Heart left ventricle (tissue), 16 donors: Measurements from ENCODE around the gene ARHGAP23. TPM values are rescaled to one million over a fixed set of nuclear protein-coding genes. Genes with fewer than 3 reads are reported as not detected.

Experiments
- ATAC-seq, 4 donors: fragments of 200-7000 bp; cut with Tn5 transposase; one replicate each; pipeline ENCODE4 v1.9.1; 2020 to 2022; ENCODE audit warnings: moderate library complexity in 4 of 4, mild to moderate bottlenecking in 3 of 4, moderate number of reproducible peaks in 1 of 4
- DNase-seq, 5 donors: peaks; one replicate each; pipeline ENCODE4 v3.0.0-alpha.2; 2020
- H3K27ac ChIP-seq, 12 donors: fragments of 200-600 bp; sonication (generic) in 4 of 12; one replicate each; pipeline versions ENCODE4 v1.5.0 to v1.8.0; 2016 to 2022; ENCODE audit warnings: mild to moderate bottlenecking in 2 of 12
- H3K27me3 ChIP-seq, 9 donors: fragments of 200-600 bp; sonication (generic) in 2 of 9; one replicate each; pipeline versions ENCODE4 v1.5.1 to v1.8.0; 2016 to 2022; ENCODE audit warnings: mild to moderate bottlenecking in 3 of 9
- H3K36me3 ChIP-seq, 9 donors: fragments of 200-600 bp; sonication (generic) in 2 of 9; one replicate each; pipeline versions ENCODE4 v1.5.0 to v1.8.0; 2018 to 2022; ENCODE audit warnings: mild to moderate bottlenecking in 2 of 9
- H3K4me1 ChIP-seq, 12 donors: fragments of 200-600 bp; sonication (generic) in 4 of 12; one replicate each; pipeline versions ENCODE4 v1.5.0 to v1.8.0; 2016 to 2022; ENCODE audit warnings: mild to moderate bottlenecking in 3 of 12
- H3K4me3 ChIP-seq, 12 donors: fragments of 200-600 bp; sonication (generic) in 4 of 12; one replicate each; pipeline versions ENCODE4 v1.5.0 to v1.8.0; 2017 to 2022; ENCODE audit warnings: mild to moderate bottlenecking in 9 of 12, moderate library complexity in 4 of 12
- H3K9me3 ChIP-seq, 12 donors: fragments of 200-600 bp; sonication (generic) in 4 of 12; one replicate each; pipeline versions ENCODE4 v1.5.0 to v1.8.0; 2016 to 2022; ENCODE audit warnings: mild to moderate bottlenecking in 1 of 12
- CTCF ChIP-seq, 12 donors: fragments of 200-600 bp; sonication (generic) in 4 of 12; IDR thresholded peaks; one replicate each; pipeline versions ENCODE4 v1.5.0 to v1.8.0; 2018 to 2022; ENCODE audit warnings: antibody characterized with exemption in 12 of 12, mild to moderate bottlenecking in 5 of 12
- POLR2A ChIP-seq, 2 donors: fragments of 450-650 bp; IDR thresholded peaks; one replicate each; pipeline ENCODE4 v1.6.1; 2017; ENCODE audit warnings: antibody characterized with exemption in 2 of 2, mild to moderate bottlenecking in 2 of 2, moderate library complexity in 2 of 2
- WGBS, 4 donors: extraction: QIAGEN DNeasy Blood & Tissue Kit in 2 of 4; methylation state at CpG; one replicate each; pipeline versions ENCODE4 v1.1.5 to v1.1.7; 2013 to 2018; 5-methylcytosine and 5-hydroxymethylcytosine counted together
- intact Hi-C, 10 donors: fragments of 100-400 bp; cut with DNase I; formaldehyde crosslinking; loops; one replicate each; pipeline versions ENCODE4 v1.11.1 to v1.14.2; 2022
- long read RNA-seq, 3 donors: library from polyadenylated mRNA; unstranded; transcript quantifications; one replicate each; pipeline ENCODE4 v2.0.0, GENCODE V29; 2020 to 2021
- polyA plus RNA-seq, 2 donors: library from polyadenylated mRNA; stranded (reverse); fragments of 200-250 nt; gene quantifications; one replicate each; pipeline ENCODE4 v1.2.3, GENCODE V29; 2013
- total RNA-seq, 9 donors: library from RNA; depleted of rRNA in 2 of 9; stranded (reverse); fragments of >200 nt in 2 of 9; fragmentation: NEBNext Ultra II Directional in 3 of 9; extraction: Animal tissue kit (Norgen Biotek cat#: 25700) in 3 of 9; gene quantifications; one replicate each; pipeline versions ENCODE4 v1.1.0 to v1.2.4, GENCODE V29; 2016 to 2023
- donor health status: ischemic (EF 13 %, LVEDD 7.1; RV severe dilation, severe dysfunction).
- donor health status: healthy with polysubstance abuse.
- donor health status: DM: no; HTN: yes; CAD: no.
- donor health status: DM: no; HTN: no; CAD: no.
- donor health status: ischemic (EF 25% LVEDD 6.9; RV normal size, moderate dysfunction).
- donor health status: ischemic (EF 25% LVEDD 5.7; RV mildly dilated, moderate dysfunction).
- donor health status: healthy.
- donor health status: DM: yes; HTN: yes; CAD: no.
- donor health status: ischemic (EF 35%, LVEDD 5.7; RV mildly dilated, moderate dysfunction).
- donor health status: nonischemic (EF 11% LVEDD 7.7; RV severe dilation, severe dysfunction).
- donor health status: DM: yes; HTN: yes; CAD: no.
- donor health status: PGD.
- donor health status: ischemic (EF 29% LVEDD 5.4; RV normal size, mild dysfunction).
- donor health status: nonischemic (EF 23%, LVEDD 6.1; RV moderate dilation, normal function).

The ARHGAP23 gene, protein sequence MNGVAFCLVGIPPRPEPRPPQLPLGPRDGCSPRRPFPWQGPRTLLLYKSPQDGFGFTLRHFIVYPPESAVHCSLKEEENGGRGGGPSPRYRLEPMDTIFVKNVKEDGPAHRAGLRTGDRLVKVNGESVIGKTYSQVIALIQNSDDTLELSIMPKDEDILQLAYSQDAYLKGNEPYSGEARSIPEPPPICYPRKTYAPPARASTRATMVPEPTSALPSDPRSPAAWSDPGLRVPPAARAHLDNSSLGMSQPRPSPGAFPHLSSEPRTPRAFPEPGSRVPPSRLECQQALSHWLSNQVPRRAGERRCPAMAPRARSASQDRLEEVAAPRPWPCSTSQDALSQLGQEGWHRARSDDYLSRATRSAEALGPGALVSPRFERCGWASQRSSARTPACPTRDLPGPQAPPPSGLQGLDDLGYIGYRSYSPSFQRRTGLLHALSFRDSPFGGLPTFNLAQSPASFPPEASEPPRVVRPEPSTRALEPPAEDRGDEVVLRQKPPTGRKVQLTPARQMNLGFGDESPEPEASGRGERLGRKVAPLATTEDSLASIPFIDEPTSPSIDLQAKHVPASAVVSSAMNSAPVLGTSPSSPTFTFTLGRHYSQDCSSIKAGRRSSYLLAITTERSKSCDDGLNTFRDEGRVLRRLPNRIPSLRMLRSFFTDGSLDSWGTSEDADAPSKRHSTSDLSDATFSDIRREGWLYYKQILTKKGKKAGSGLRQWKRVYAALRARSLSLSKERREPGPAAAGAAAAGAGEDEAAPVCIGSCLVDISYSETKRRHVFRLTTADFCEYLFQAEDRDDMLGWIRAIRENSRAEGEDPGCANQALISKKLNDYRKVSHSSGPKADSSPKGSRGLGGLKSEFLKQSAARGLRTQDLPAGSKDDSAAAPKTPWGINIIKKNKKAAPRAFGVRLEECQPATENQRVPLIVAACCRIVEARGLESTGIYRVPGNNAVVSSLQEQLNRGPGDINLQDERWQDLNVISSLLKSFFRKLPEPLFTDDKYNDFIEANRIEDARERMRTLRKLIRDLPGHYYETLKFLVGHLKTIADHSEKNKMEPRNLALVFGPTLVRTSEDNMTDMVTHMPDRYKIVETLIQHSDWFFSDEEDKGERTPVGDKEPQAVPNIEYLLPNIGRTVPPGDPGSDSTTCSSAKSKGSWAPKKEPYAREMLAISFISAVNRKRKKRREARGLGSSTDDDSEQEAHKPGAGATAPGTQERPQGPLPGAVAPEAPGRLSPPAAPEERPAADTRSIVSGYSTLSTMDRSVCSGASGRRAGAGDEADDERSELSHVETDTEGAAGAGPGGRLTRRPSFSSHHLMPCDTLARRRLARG (N-terminal part only)
- total RNA-seq (10 to 100 TPM; 28.0 to 72.3 (median 66.3) TPM), polyA plus RNA-seq (10 to 100 TPM; 34.4 to 73.1 TPM)
- long read RNA-seq, donor 1, partial matches to known transcripts: 24 of 41 reads
- long read RNA-seq, donor 1, other reads (novel, unspliced or antisense): 17 of 41 reads
- long read RNA-seq, donor 2, partial matches to known transcripts: 19 of 22 reads
- long read RNA-seq, donor 2, other reads (novel, unspliced or antisense): 3 of 22 reads
- long read RNA-seq, donor 3, partial matches to known transcripts: 42 of 63 reads
- long read RNA-seq, donor 3, other reads (novel, unspliced or antisense): 20 of 63 reads

DNA sequence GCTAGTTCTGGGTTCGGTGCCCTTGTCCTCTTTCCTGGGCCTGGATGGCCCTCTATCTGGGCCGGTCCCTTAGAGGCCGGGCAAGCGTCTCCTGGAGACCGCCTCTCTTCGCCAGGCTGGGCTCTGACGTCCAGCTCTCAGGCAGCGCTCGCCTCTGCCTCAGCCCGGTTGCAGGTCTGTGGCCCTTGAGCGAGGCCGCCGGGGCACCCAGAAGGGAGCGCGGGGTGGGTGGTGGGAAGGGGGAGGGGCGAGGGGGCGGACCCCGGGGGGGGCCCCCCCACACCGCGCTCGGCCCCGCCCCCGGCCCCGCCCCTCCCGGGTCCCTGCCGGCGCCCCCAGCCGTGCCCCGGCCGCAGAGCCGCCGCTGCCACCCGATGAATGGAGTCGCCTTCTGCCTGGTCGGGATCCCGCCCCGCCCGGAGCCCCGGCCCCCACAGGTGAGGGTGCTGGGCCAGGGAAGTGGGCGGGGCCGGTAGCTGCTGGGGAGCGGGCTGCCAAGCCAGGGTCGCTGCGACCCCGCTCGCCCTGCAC lies at the start of gene ARHGAP23:
Gene ARHGAP23 (plus strand): TSS at position 353 of the 531 bp plus-strand sequence. CDS start 22 bp downstream, at position 375.
- ATAC-seq (peak; percentile 55 to 78 (median 74)), DNase-seq (peak; percentile 78 to 89 (median 86))
- TF ChIP-seq CTCF (IDR thresholded peaks at IDR 0.05) (no peak), POLR2A (IDR thresholded peaks at IDR 0.05) (peak in 1 of 2 donors; percentile 50)
- intact Hi-C loops: loop anchor here in 4 of 10 donors (5.0 to 10.0 kb wide), 2 partner anchors 39 to 237 kb away; no protein-coding TSS in a partner anchor
- no peaks in the 10 kb centered on the region for H3K36me3 ChIP-seq
- H3K4me3 ChIP-seq: peak within 1 kb of the TSS; percentile 72 to 98 (median 94)
- 0% methylated on average over 13 to 46 of the region's 46 CpGs for WGBS, 4 donors
- no peaks in the 10 kb centered on the region for H3K9me3 ChIP-seq
- peak within 1 kb of the TSS; percentile 89 to 99 (median 96) for H3K27ac ChIP-seq
- no peaks in the 10 kb centered on the region for H3K27me3 ChIP-seq
- H3K4me1 ChIP-seq: peaks cover 9 to 87% (median 53%) of the 10 kb centered on the region in 12 donors

GRCh38 chr17:38379448-38379847 lies 48.8 kb upstream of the ARHGAP23 start:
- no peak overlapping the region for H3K4me3 ChIP-seq
- H3K4me1 ChIP-seq: no peaks in the 10 kb centered on the region
- 93 to 97% (median 95%) methylated on average over 1 of the region's 1 CpG for WGBS, 4 donors
- H3K27me3 ChIP-seq: no peaks in the 10 kb centered on the region
- H3K27ac ChIP-seq: no peak overlapping the region
- no peak for TF ChIP-seq CTCF (IDR thresholded peaks at IDR 0.05)
- TF ChIP-seq POLR2A (IDR thresholded peaks at IDR 0.05): no peak
- intact Hi-C loops: no loop called here
- H3K9me3 ChIP-seq: no peaks in the 10 kb centered on the region
- H3K36me3 ChIP-seq: peaks cover 0 to 90% (median 62%) of the 10 kb centered on the region in 9 donors
- DNase-seq (no peak), ATAC-seq (no peak)

- 89 to 95% (median 92%) methylated on average over 4 of the region's 4 CpGs for WGBS, 4 donors
- no peak overlapping the region for H3K27ac ChIP-seq
- no peak for DNase-seq
- no peak for TF ChIP-seq POLR2A (IDR thresholded peaks at IDR 0.05)
- H3K27me3 ChIP-seq: no peaks in the 10 kb centered on the region
- no peak overlapping the region for H3K4me3 ChIP-seq
- intact Hi-C loops: loop anchor here in 1 of 10 donors (5.0 kb wide), 1 partner anchor 38 kb away; no protein-coding TSS in a partner anchor
- H3K9me3 ChIP-seq: no peaks in the 10 kb centered on the region
- peaks cover 0 to 10% (median 0%) of the 10 kb centered on the region in 12 donors for H3K4me1 ChIP-seq
- ATAC-seq: no peak
- peaks cover 0 to 62% (median 42%) of the 10 kb centered on the region in 9 donors for H3K36me3 ChIP-seq
Observed at GRCh38 chr17:38395090-38395489, 33.2 kb upstream of the ARHGAP23 start.
